ENCODE measurements around the gene FRY. TPM values are rescaled to one million over a fixed set of nuclear protein-coding genes. Genes with fewer than 3 reads are reported as not detected.

Gene FRY
- total and polyA plus RNA-seq, 2 of the 13 experiments (the other 11 are each of a cell fraction or from before 2014, with no cell fraction given) = 8.2 to 13.1 TPM

DNA sequence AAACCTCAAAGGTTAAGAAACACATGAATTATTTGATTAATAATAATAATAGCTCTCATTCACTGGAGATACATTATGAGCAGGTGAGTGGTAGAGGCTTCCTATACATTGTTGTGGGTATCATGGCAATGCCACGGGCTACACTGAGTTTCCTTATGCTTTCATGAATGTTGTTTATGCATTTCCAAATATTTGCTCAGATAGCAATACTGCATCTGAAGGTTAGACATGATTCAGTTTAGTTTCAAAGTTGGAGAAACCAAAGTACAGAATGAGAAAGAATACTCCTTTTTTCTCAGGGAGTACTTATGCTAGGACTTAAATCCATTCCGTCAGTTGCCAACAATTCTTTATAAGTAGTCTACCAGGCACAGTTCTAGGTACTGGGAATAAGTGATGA, 108.5 kb downstream of the FRY start:
- BruUV-seq (replicated peaks) = no TSS peak
- H3K79me2 ChIP-seq (ENCODE audit: insufficient read depth, low read length) = no peaks in the 10 kb centered on the region
- 0 out of 5 replicates have a peak, but pooled peaks cover 0 to 2% of the 10 kb centered on the region in 2 experiments for H3K36me3 ChIP-seq (replicated peaks in 1 of 2; ENCODE audit: control insufficient read depth in 1 of 2, insufficient read depth in 2 of 2, low read length in 2 of 2)
- H3K27ac ChIP-seq (ENCODE audit: extremely low read length, insufficient read depth, low read length) = peak overlapping the region; percentile 55
- intact Hi-C loops (cut with micrococcal nuclease; ENCODE audit: unreplicated experiment) = loop anchor here (5.0 kb wide), 2 partner anchors 58 to 123 kb away; no protein-coding TSS in a partner anchor
- ChIA-PET CTCF (ENCODE audit: low intra/inter-chr PET ratio, low total read pairs) (no interaction called here), POLR2A (no interaction called here)
- peak overlapping the region; percentile 52; the same call in 1 of the 2 replicates for H3K4me2 ChIP-seq (ENCODE audit: low read depth, low read length)
- H3K4me3 ChIP-seq (replicated peaks in 1 of 3; ENCODE audit: insufficient read depth in 1 of 3, low read depth in 2 of 3, low read length in 3 of 3) = no peak overlapping the region
- no peaks in the 10 kb centered on the region for H3K9me3 ChIP-seq (ENCODE audit: low read length)
- H3K9ac ChIP-seq (ENCODE audit: insufficient read depth, low read depth, low read length) = no peak overlapping the region
- no peaks in the 10 kb centered on the region for H4K20me1 ChIP-seq (ENCODE audit: insufficient read depth, low read length)
- ATAC-seq = peak; percentile 36; the same call in 2 of the 3 replicates
- H3K27me3 ChIP-seq (ENCODE audit: control insufficient read depth in 1 of 2, insufficient read depth in 2 of 2, low read length in 2 of 2) = no peaks in the 10 kb centered on the region
- peak; percentile 64 for DNase-seq (ENCODE audit: low spot score)
- 30% methylated on average over 2 of the region's 2 CpGs for WGBS (ENCODE audit: low lambda C conversion rate)
- peaks cover 74% of the 10 kb centered on the region for H3K4me1 ChIP-seq (ENCODE audit: insufficient read depth, low read length)
- FAIRE-seq = no peak
- no peak overlapping the region for H2AFZ ChIP-seq (ENCODE audit: low read length)
- in situ Hi-C loops (cut with HindIII; ENCODE audit: extremely low pct_ligation_motif_present, low pct_unique_long_range_greater_than_20kb) = loop anchor here (25.0 kb wide), 1 partner anchor 103 kb away; the partner anchor contains the start of gene FRY
- TF ChIP-seq SRSF9 (IDR thresholded peaks at IDR 0.05; ENCODE audit: borderline replicate concordance, insufficient read depth, low read depth, low read length, poor library complexity, severe bottlenecking) (no peak), HDAC2 (CRISPR knock-in tag; IDR thresholded peaks at IDR 0.05) (0 out of 2 replicates have a peak, but pooled peaks have one; percentile 24), MED1 (CRISPR knock-in tag; IDR thresholded peaks at IDR 0.05) (0 out of 2 replicates have a peak, but pooled peaks have one; percentile 33), PPARG (CRISPR knock-in tag; conservative IDR thresholded peaks at IDR 0.05) (no peak), EP300 (IDR thresholded peaks at IDR 0.05; ENCODE audit: low read depth in 2 of 2, low read length in 2 of 2) (peak in 1 of 2 experiments; percentile 78; a peak in 2 of 4 replicates), EP300 (CRISPR knock-in tag; IDR thresholded peaks at IDR 0.05; ENCODE audit: borderline replicate concordance) (no peak; the same call in 1 of the 2 replicates), ZNF350 (CRISPR knock-in tag; IDR thresholded peaks at IDR 0.05; ENCODE audit: borderline replicate concordance, low read depth) (no peak), TSC22D2 (CRISPR knock-in tag; IDR thresholded peaks at IDR 0.05; ENCODE audit: borderline replicate concordance) (no peak), HNF4G (IDR thresholded peaks at IDR 0.05; ENCODE audit: borderline replicate concordance, low read depth, low read length) (peak; percentile 8; the same call in 1 of the 2 replicates), HNF4G (CRISPR knock-in tag; IDR thresholded peaks at IDR 0.05; ENCODE audit: borderline replicate concordance, low read depth) (no peak), ZNF224 (CRISPR knock-in tag; IDR thresholded peaks at IDR 0.05) (no peak), TFDP2 (CRISPR knock-in tag; IDR thresholded peaks at IDR 0.05) (no peak), PAXIP1 (CRISPR knock-in tag; conservative IDR thresholded peaks at IDR 0.05) (peak; percentile 64), MLX (CRISPR knock-in tag; IDR thresholded peaks at IDR 0.05) (no peak), NFKB2 (CRISPR knock-in tag; IDR thresholded peaks at IDR 0.05; ENCODE audit: borderline replicate concordance) (no peak), ZNF253 (CRISPR knock-in tag; IDR thresholded peaks at IDR 0.05; ENCODE audit: borderline replicate concordance) (no peak)
- TF ChIP-seq, protein P1, sequence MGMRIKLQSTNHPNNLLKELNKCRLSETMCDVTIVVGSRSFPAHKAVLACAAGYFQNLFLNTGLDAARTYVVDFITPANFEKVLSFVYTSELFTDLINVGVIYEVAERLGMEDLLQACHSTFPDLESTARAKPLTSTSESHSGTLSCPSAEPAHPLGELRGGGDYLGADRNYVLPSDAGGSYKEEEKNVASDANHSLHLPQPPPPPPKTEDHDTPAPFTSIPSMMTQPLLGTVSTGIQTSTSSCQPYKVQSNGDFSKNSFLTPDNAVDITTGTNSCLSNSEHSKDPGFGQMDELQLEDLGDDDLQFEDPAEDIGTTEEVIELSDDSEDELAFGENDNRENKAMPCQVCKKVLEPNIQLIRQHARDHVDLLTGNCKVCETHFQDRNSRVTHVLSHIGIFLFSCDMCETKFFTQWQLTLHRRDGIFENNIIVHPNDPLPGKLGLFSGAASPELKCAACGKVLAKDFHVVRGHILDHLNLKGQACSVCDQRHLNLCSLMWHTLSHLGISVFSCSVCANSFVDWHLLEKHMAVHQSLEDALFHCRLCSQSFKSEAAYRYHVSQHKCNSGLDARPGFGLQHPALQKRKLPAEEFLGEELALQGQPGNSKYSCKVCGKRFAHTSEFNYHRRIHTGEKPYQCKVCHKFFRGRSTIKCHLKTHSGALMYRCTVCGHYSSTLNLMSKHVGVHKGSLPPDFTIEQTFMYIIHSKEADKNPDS (CRISPR knock-in tag; IDR thresholded peaks at IDR 0.05) = peak; percentile 98

All from HepG2 (cell line).